Jurkat, Clone E6-1 (cell line): ENCODE data around the gene PCDHGB3.
"Not testable (repeated sequence)": the region's sequence is repeated elsewhere in the genome, so short reads cannot be mapped to it uniquely, and the experiment has no call there.

Experiments
- DNase-seq: peaks from one replicate; pipeline ENCODE4 v3.0.0-alpha.2; 2011; ENCODE audit warnings: low read depth, low spot score
- H3K4me3 ChIP-seq: 2 replicates; pipeline ENCODE4 v1.5.1; 2011; ENCODE audit warnings: mild to moderate bottlenecking, low read length, control low read depth, moderate library complexity

PCDHGB3 gene

GRCh38 chr5:141387557-141388311, 17.7 kb downstream of the PCDHGB3 start, which contains the start of gene PCDHGB4:
PCDHGB4 (plus strand) TSS chr5:141387698; CDS start chr5:141387885, 187 bp downstream.
- not testable (repeated sequence) for DNase-seq, H3K4me3 ChIP-seq

- no peak overlapping the region for H3K4me3 ChIP-seq
Measured at GRCh38 chr5:141388661-141389060, 18.6 kb downstream of the PCDHGB3 start.

GRCh38 chr5:141389153-141390042, 19.4 kb downstream of the PCDHGB3 start:
- no peak for DNase-seq
- no peak overlapping the region for H3K4me3 ChIP-seq

More at GRCh38 chr5:141388661-141389060, 18.6 kb downstream of the PCDHGB3 start:
- no peak for DNase-seq

- no peak within 1 kb of the TSS for H3K4me3 ChIP-seq
- no peak for DNase-seq
Measured at GRCh38 chr5:141392429-141393198, 22.6 kb downstream of the PCDHGB3 start, which contains the start of gene PCDHGA8. PCDHGA8 (plus strand) TSS chr5:141392633; CDS start chr5:141392814, 181 bp downstream.

GRCh38 chr5:141393267-141393666, 23.2 kb downstream of the PCDHGB3 start:
- DNase-seq = no peak
- no peak overlapping the region for H3K4me3 ChIP-seq

- not testable (repeated sequence) for H3K4me3 ChIP-seq, DNase-seq
Measured at GRCh38 chr5:141394401-141395187, 24.6 kb downstream of the PCDHGB3 start.

- DNase-seq, H3K4me3 ChIP-seq: not testable (repeated sequence)
Measured at GRCh38 chr5:141397756-141398551, 27.9 kb downstream of the PCDHGB3 start, which contains the start of gene PCDHGB5. PCDHGB5 (plus strand) TSS chr5:141397947; CDS start chr5:141398128, 181 bp downstream.

GRCh38 chr5:141398608-141399007, 28.6 kb downstream of the PCDHGB3 start:
- no peak overlapping the region for H3K4me3 ChIP-seq
- no peak for DNase-seq

GRCh38 chr5:141399555-141400258, 29.7 kb downstream of the PCDHGB3 start:
- no peak overlapping the region for H3K4me3 ChIP-seq
- DNase-seq = no peak

GRCh38 chr5:141402553-141403243, 32.7 kb downstream of the PCDHGB3 start, which contains the start of gene PCDHGA9:
PCDHGA9 (plus strand) TSS chr5:141402778; CDS start chr5:141402953, 175 bp downstream.
- 0 out of 2 replicates have a peak within 1 kb of the TSS, but pooled peaks have one; percentile 5 for H3K4me3 ChIP-seq
- no peak for DNase-seq

- no peak overlapping the region for H3K4me3 ChIP-seq
Measured at GRCh38 chr5:141403387-141403786, 33.3 kb downstream of the PCDHGB3 start.

GRCh38 chr5:141407790-141408505, 37.9 kb downstream of the PCDHGB3 start, which contains the start of gene PCDHGB6:
PCDHGB6 (plus strand) TSS chr5:141408021; CDS start chr5:141408203, 182 bp downstream.
- DNase-seq = not testable (repeated sequence)
- peak within 1 kb of the TSS; percentile 48 for H3K4me3 ChIP-seq

More at GRCh38 chr5:141403387-141403786, 33.3 kb downstream of the PCDHGB3 start:
- no peak for DNase-seq

GRCh38 chr5:141409598-141410306, 39.7 kb downstream of the PCDHGB3 start:
- no peak overlapping the region for H3K4me3 ChIP-seq

GRCh38 chr5:141411575-141411974, 41.5 kb downstream of the PCDHGB3 start:
- no peak overlapping the region for H3K4me3 ChIP-seq

More at GRCh38 chr5:141409598-141410306, 39.7 kb downstream of the PCDHGB3 start:
- no peak for DNase-seq

More at GRCh38 chr5:141411575-141411974, 41.5 kb downstream of the PCDHGB3 start:
- no peak for DNase-seq
